GM19324 (cell line): ENCODE data around the gene KLHL29.

Source experiments
- ATAC-seq: cut with Tn5 transposase; IDR thresholded peaks from one replicate; pipeline ENCODE4 v1.9.1; 2021; ENCODE audit warnings: mild to moderate bottlenecking, moderate library complexity; ENCODE audit not compliant: unreplicated experiment, low FRiP score

The KLHL29 gene

DNA sequence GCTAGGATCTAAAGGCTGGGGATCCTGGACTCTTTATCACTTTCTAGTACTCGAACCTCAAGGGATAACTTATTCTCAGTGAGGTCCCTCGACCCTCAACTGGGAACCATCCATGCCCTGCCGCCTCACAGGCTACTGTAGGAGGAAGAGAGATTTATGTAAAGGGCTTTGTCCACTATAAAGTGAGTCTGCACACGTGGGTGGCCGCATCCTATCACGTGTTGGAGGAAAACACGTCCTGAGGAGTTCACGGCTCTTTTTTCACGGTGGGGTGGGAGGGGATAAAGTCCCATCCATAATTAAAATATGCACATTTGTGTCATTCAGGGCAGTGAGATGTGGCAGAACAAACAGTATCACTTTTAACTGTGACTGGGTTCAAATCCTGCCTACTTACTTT lies 176.6 kb downstream of the KLHL29 start:
- ATAC-seq, result no peak

DNA sequence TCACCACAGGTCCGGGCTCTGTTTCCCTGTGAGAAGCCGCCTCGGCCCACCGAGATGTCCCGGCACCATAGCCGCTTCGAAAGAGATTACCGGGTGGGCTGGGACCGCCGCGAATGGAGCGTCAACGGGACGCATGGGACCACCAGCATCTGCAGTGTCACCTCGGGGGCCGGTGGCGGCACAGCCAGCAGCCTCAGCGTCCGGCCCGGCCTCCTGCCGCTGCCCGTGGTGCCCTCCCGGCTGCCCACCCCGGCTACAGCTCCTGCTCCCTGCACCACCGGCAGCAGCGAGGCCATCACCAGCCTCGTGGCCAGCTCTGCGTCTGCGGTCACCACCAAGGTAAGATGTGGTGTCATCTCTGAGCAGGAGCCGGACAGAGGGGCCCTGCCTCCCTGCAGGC lies 177.2 kb downstream of the KLHL29 start:
- ATAC-seq, result no peak

DNA sequence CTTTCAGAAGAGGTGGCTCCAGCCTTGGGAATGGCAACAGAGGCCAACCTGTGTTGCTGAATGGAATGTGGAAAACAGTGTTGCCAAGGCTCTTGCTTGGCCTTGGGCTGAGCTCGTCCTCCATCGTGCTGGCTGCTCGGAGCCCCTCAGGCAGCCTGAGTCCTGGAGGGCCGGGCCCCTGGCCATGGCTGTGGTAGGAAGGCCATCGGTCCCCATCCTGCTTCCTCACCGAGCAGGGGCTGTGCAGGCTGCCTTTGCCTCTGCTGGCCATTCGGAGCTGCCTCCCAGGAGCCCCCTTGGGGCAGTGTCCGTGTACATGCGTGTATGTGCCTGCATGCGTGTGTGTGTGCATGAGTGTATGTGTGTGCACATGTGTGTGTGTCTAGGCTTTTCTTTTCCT lies 178.2 kb downstream of the KLHL29 start:
- ATAC-seq, result no peak

DNA sequence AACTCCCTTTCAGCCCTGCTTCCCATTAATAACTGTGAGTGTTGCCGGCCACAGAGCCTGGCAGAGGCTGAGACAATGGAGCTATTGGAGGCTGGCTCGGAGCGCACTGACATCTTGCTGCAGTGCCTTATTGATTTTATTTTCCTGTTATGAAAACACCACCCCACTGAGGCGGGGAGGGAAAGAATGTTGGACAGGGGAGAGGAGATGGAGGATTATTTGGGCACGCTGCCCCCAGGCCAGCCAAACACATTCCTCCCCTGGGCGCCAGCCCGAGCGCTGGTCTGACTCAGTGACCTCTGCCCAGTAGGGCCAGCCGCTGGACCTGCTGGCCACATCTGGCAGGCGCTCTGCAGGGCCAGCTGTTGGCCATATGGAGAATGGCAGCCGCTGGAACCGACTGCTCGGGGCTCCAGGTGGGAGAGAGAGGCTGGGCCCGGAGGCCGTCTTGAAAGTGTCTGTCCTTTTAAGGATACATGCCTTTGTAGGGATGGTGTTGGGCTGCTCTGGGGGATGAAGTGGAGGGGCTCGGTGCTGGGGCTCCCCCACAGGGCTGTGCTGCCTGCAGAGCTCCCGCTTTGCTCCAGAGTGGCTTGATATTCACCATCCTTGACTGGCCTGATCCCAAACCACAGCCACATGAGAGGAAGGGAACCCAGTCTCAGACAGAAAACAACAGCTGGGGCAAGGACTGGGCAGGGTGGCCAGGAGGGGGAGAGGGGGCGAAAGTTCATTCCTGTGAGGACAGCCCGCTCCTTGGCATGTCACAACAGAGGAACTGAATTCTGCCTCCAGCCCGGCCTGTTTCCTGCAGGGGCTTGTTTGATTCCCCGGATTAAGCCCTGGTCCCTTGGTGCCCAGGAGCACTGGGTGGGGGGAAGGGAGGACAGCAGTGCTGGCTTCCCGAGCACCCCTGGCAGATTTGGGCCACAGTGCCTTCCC lies 179.0 kb downstream of the KLHL29 start:
- ATAC-seq, result no peak

DNA sequence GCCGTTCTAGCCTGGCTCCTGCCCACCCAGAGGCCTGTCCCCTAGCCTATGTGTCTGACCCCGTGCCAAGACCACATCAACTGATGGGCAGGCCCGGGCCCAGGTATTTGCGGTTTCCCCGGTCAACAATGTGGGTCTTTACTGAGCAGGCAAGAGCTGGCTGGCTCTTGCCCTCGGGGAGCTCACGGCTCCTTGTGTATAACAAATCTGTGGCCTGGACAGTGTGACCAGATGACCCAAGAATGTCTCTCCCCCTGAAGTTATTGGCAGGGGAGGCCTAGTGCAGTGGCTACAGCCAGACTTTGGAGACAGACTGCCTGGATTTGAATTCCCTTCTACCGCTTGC lies 179.6 kb downstream of the KLHL29 start:
- no peak for ATAC-seq

DNA sequence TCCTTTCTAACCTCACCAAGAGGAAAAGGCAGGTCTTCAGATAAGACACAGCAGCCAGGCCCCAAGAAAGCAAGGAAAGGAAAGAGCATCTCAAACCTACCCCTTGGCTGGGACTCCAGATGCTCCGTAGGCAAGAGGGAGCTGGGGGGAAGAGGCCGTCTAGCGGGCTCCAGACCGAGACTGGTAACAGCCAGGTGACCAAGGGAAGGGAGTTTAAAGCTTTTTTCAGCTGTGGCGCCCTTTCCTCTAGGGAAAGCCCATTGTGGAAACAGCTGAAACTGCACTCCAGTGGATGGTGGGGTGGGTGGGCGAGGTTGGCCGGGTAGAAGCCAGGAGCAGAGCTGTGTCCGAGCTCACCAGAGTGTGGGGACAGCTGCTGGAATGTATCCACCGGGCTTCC lies 180.4 kb downstream of the KLHL29 start:
- no peak for ATAC-seq

DNA sequence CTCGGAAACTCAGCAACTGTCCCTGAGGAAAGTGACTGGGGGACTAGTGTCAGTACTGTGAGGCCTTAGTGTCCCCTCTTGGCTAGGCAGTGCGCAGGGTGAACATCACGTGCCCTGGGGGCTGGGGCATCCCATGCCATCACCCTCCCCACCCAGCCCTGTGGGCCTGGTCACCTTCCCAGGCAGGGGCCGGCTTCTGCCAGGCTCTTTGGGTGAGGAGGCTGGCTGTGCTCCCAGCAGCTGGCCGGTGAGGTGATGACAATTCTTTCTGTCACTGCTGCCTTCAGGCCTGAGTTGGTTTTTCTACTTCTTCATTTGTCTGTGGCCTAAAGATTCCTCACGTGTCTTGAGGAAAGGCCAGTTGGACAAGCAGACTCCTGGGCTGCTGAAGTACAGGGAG lies 180.8 kb downstream of the KLHL29 start:
- no peak for ATAC-seq

DNA sequence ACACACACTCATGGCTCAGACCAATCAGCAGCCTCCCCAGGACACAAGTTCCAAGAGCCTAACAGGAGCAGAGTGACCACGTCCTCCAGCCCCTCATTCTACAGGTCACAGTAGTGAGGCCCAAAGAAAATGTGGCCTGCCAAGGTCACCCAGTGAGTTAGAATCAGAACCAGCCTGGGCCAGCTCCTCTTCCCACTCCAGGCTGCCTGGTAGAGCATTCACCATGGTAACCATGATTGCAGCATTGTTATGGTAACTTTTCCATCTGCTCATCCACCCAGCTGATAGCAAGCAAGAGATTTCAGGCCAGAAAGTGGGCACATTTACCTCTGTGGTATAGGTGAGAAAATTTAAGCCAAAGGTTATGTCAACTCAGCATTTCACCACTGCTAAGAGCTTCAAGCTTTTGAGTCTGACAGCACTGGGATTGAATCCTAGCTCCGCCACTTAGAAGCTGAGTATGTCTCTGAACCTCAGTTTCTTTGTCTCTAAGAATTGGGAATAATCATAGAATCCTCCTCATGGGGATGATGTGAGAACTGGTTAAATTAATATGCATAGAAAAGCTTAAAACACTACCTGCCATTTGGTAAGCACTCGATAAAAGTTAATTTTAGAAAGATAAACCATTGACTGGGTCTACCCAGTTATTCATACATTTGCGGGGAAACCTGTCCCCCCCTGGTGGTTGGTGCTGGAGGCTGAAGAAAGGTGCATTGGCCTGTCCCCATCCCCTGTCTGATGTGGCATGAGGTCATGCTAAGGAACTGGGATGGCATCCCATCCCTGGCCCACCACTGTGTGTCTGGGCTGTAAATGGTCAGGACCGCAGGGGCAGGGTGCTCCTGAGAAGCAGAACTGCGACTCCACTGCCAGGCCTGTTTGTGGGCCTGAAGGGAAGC lies 181.5 kb downstream of the KLHL29 start:
- ATAC-seq, result no peak

DNA sequence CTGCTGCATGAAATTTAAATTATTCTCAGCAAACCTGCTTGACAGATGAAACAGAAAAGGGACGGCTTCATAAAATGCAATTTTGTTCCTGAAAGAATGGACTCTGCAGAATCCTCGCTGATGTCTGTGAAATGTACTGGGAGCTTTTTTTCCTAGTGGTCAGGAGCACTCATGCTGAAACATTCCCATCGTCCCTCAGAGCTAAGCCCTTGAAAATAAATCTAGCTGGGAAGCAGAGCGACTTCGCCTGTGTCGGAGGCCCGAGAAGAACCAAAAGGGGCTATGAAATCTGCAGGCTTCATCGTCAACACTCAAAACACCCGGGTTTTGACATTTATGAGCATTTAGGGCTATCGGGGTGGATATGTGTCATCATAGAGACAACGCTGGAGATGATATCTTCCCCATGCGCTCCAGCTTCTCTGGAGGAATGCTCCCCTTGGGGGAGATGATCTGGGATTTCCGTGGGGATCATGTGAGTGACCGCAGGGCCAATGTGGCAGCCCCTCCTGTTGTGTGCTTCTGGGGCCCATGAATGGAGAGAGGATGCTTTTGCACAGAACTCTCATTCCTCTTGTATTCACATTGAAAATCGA lies 182.3 kb downstream of the KLHL29 start:
- no peak for ATAC-seq

DNA sequence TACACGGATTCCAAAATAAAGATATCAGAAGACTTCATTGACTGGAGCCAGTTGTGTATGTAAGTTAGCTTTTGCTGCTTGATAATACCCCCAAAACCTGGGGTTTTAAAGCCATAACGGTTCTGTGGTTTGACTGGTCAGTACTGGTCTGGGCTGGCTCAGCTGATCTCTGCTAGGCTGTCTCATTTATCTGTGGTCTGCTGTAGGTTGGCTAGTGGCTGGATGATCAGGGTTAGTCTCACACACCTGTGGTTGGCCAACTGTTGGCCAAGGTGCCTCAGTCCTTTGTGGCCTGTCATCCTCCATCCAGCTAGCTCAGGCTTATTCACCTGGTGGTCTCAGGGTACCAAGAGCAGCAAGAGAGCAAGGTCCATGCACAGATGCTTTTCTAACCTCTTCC lies 183.2 kb downstream of the KLHL29 start:
- no peak for ATAC-seq

DNA sequence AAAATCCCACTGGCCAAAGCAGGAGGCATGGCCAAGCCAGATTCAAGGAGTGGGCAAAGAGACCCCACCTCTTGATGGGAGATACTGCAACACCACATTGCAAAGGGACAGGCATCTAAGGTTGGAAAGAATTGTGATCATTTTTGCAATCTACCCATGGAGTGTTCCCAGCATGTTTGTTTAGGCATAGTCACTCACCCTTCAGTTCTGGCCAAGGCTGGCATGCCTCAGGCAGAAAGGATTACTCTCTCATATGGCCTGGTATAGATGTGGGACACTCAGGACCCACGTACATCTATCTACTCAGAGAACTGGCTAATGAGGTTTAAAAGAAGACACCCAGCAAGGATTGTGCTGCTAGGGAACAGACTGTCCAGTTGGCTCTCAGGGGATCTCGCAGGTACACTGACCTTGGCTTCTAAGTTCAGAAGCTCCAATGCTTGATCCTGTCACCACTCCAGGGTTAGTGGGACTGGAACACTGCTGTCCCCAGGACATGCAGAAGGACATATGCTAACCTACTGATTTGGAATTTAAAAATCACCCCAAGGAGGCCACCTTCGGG lies 183.7 kb downstream of the KLHL29 start:
- no peak for ATAC-seq

DNA sequence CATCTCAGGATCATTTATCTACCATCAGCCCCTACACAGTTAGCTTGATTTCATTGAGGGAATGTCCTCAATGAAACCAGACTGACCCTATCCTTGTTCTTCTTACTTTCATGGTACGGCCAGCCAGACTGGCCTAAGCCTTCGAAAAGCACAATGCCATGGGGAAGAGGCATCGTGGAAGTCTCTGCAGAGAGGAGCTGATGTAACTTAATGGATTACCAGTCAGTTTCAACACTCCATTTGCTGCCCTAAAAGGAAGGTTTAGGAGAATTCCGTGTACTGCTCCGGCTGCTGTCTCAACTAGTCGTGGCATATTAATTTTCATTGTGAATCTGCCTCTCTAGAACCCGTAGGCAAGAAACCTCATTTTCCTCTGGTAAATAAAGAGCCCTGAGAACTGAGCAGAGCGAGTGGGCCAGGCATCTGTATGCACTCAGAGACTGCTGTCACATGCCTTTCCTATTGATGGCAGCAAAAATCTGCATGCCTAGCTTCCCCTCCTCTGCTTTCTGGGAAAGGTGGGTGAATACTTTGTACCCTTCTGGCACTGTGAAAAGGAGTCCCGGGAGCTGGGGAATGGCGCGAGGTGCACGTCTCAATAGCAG lies 184.9 kb downstream of the KLHL29 start:
- ATAC-seq, result no peak

DNA sequence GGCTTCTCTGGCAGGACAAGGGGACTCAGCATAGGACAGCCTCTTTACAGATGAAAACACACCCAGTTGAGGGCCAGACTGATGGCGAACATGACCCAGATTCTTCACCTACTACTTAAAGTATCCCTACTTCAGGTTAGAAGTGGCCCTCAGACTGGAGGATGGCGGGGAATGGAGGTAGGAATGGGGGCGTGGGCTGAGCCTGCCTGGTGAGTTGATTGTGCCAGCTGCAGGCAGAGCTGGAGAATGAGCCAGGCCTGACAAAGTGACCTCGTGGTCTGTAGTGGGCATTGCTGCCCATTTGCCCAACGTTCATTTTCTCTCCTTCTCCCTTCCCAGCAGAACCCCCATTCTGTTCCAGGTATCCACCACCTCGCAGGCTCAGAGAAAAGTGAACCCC lies 186.1 kb downstream of the KLHL29 start:
- ATAC-seq, result no peak

DNA sequence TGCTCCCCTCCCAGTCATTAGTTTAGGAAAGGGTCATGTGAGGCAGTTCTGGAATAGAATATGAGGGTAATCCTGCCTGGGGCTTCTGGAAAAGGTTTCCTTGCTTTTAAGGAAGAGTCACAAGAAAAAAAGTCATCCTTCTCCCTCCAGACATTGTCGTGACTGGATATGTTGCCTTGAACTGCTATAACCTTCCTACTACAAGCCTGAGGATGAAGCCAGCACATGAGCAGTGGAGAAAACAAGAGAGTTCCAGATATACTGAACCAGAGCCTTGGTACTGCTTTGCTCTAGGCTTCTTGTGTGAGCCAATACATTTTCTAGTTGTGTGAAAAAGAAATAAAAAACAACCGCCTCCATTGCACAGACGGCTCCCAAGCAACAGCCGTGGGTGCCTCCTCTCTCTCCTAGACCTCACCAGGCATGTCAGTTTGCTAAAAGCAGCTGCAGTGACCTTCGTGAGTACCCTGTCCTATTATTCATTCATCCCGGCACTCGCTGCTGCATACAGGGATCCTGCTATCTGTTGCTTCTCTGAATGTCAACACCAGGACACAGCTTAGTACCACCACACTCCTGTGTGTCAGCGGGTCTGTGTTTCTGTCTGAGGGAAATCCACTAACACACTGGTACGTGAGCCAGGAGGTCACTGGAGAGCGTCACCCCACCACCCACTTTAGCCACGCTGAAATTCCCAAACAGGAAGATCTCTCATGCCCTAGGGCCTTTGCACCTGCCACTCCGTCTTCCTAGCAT lies 186.7 kb downstream of the KLHL29 start:
- ATAC-seq, result no peak

DNA sequence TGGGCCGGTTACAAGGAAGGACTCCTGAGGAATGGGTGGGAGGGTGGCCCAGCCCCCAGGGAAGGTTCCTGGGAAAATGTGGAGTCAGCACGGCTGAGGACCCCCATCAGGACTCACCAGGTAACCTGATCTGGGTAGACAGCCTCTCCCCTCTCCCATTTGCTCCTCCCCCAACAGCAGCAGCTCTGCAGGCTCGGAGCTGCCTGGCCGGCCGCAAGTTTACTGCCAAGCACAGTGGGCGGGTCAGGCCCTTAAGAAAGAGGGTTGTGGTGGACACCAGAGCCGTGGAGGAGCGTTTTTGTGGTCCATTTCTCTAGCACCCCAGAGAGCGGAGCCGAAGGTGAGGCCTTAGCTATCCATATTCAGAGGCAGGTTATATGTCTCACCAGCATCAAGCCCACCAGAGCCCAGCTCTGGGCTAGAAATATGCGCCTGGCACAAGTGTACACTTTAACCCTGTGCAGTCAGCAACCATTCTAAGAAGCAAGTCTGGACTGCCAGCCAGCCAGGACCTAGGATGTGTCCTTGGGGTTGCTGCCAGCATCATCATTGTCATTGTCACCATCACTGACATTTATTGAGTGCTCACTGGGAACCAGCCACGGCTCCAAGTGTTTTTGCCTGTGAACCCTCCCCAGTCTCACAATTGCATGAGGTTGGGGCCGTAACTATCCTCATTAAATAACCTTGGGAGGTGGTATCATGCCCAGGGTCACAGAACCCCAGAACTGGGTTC lies 190.1 kb downstream of the KLHL29 start:
- no peak for ATAC-seq

DNA sequence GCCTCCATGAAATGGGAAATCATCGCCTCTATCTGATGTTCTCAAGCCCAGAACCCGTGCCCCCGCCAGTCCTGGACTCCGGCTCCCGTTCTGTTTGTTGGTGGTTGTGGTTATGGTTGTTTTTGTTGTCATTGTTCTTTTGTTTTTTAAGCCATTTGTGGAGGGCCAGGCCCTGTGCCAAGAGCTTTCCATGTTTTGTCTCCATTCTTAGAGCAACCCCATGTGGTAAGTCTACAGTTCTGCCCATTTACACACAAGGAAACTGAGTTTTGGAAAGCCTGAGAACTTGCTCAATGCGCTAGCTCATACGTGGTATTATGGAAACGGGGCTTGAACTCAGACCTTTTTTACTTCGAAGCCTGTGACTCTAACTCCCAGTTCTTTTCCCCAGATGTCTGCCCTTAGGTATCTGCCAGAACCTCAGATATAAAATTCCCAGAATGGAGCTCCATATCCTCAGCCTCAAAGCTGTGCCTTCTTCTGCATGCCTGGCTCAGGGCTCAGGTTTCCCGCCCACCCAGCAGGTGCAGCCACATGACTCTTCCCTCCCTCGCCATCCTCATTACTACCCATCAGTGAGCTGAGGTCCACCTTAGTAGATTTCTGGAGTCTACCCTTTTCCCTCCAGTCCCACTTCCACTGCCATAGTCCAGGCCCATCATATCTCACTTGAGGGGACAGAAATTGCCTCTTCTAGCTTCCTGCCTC lies 194.1 kb downstream of the KLHL29 start:
- no peak for ATAC-seq

DNA sequence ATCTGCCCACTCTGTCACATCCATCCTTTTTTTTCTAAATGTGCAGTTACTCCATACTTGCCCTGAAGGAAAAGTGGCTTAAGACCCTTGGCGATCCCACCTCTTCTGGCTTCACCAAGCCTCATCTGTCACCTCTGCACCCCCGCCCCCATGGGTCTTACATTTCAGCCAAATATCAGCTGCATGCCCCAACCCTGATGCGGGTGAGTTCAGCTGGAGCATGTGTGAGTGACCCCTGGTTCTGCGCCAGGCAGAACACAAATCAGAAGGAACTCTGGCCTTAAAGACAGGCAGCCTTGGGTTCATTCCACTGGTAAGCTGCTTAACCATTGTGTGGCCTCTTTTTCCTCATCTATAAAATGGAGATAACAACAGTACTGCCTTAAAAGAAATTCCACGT lies 194.7 kb downstream of the KLHL29 start:
- no peak for ATAC-seq

DNA sequence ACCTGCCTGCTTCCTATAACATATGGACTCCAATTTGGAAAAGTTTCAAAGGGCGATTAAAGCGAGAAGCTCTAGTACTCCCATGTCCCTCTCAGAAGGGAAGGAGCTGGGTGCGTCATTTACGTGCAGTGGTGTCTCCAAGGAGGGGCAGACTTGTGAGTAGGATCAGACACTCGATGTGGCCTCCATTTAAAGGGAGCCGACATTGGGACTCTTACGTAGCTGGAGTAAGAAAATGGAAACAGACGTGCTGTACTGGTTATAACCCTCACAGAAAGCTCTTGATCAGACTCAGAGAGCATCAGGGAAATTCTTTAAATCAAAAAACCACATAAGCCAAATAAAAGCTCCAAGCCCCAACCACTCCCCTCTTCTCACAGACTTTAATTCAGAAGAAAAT lies 198.5 kb downstream of the KLHL29 start:
- no peak for ATAC-seq
